ENCODE data around the gene DES.

The DES gene

GRCh38 chr2:219426068-219426443, 7.9 kb downstream of the DES start:
- no peak overlapping the region for H3K27ac ChIP-seq
- no peak overlapping the region for H3K4me3 ChIP-seq
- H3K27me3 ChIP-seq = no peaks in the 10 kb centered on the region
- no peaks in the 10 kb centered on the region for H3K9me3 ChIP-seq
- no peaks in the 10 kb centered on the region for H4K20me1 ChIP-seq
- no peak overlapping the region for H3K4me2 ChIP-seq
- no peaks in the 10 kb centered on the region for H3K36me3 ChIP-seq
- H3K9ac ChIP-seq = no peak overlapping the region
- peaks cover 2% of the 10 kb centered on the region for H3K4me1 ChIP-seq
- no peak for TF ChIP-seq Cebpa-rat (IDR thresholded peaks at IDR 0.05)

GRCh38 chr2:219426534-219427136, 8.5 kb downstream of the DES start:
- Histone ChIP-seq H4K20me1 (no peaks in the 10 kb centered on the region), H3K4me3 (no peak overlapping the region), H3K27ac (no peak overlapping the region), H3K27me3 (no peaks in the 10 kb centered on the region), H3K36me3 (no peaks in the 10 kb centered on the region), H3K9me3 (no peaks in the 10 kb centered on the region), H3K9ac (no peak overlapping the region), H3K4me1 (peaks cover 7% of the 10 kb centered on the region), H3K4me2 (no peak overlapping the region)
- no peak for TF ChIP-seq Cebpa-rat (IDR thresholded peaks at IDR 0.05)

GRCh38 chr2:219428469-219428868, 10.3 kb downstream of the DES start:
- no peaks in the 10 kb centered on the region for H4K20me1 ChIP-seq

GRCh38 chr2:219429958-219430606, 11.9 kb downstream of the DES start:
- no peak overlapping the region for H3K27ac ChIP-seq
- peaks cover 7% of the 10 kb centered on the region for H3K4me1 ChIP-seq
- no peak overlapping the region for H3K4me2 ChIP-seq
- no peak overlapping the region for H3K9ac ChIP-seq
- no peaks in the 10 kb centered on the region for H4K20me1 ChIP-seq
- no peak for TF ChIP-seq Cebpa-rat (IDR thresholded peaks at IDR 0.05)
- H3K27me3 ChIP-seq = peaks cover 17% of the 10 kb centered on the region
- H3K36me3 ChIP-seq = no peaks in the 10 kb centered on the region
- H3K9me3 ChIP-seq = no peaks in the 10 kb centered on the region
- no peak overlapping the region for H3K4me3 ChIP-seq

More at GRCh38 chr2:219428469-219428868, 10.3 kb downstream of the DES start:
- no peak overlapping the region for H3K27ac ChIP-seq
- no peak overlapping the region for H3K9ac ChIP-seq
- peaks cover 7% of the 10 kb centered on the region for H3K4me1 ChIP-seq
- H3K36me3 ChIP-seq = no peaks in the 10 kb centered on the region
- peaks cover under 1% of the 10 kb centered on the region; the same call in 1 of the 2 replicates for H3K27me3 ChIP-seq
- no peak overlapping the region for H3K4me3 ChIP-seq
- no peak for TF ChIP-seq Cebpa-rat (IDR thresholded peaks at IDR 0.05)
- no peak overlapping the region for H3K4me2 ChIP-seq
- no peaks in the 10 kb centered on the region for H3K9me3 ChIP-seq

- Histone ChIP-seq H4K20me1 (no peaks in the 10 kb centered on the region), H3K27ac (no peak overlapping the region), H3K27me3 (peaks cover 25% of the 10 kb centered on the region), H3K9ac (no peak overlapping the region), H3K4me1 (peaks cover 7% of the 10 kb centered on the region), H3K4me3 (no peak overlapping the region), H3K4me2 (no peak overlapping the region), H3K36me3 (no peaks in the 10 kb centered on the region), H3K9me3 (no peaks in the 10 kb centered on the region)
- TF ChIP-seq Cebpa-rat (IDR thresholded peaks at IDR 0.05) = no peak
These were observed 12.7 kb downstream of the DES start for GRCh38 chr2:219430633-219431615.

- no peaks in the 10 kb centered on the region for H3K9me3 ChIP-seq
- no peak overlapping the region for H3K9ac ChIP-seq
- no peaks in the 10 kb centered on the region for H4K20me1 ChIP-seq
- no peak for TF ChIP-seq Cebpa-rat (IDR thresholded peaks at IDR 0.05)
- no peak overlapping the region for H3K4me3 ChIP-seq
- no peak overlapping the region for H3K4me2 ChIP-seq
- peaks cover 32% of the 10 kb centered on the region for H3K27me3 ChIP-seq
- peaks cover 20% of the 10 kb centered on the region for H3K4me1 ChIP-seq
- H3K36me3 ChIP-seq = no peaks in the 10 kb centered on the region
- H3K27ac ChIP-seq = no peak overlapping the region
These were observed 15.7 kb downstream of the DES start for GRCh38 chr2:219433666-219434467.

- no peaks in the 10 kb centered on the region for H4K20me1 ChIP-seq
These were observed 16.2 kb downstream of the DES start for GRCh38 chr2:219434468-219434717.

GRCh38 chr2:219434718-219435525, 16.7 kb downstream of the DES start, which contains the start of gene SPEG:
Gene SPEG, plus strand, starts transcription at chr2:219434843. Its CDS starts 135 bp downstream, at chr2:219434978.
- TF ChIP-seq Cebpa-rat (IDR thresholded peaks at IDR 0.05) = no peak
- Histone ChIP-seq H3K27ac (no peak within 1 kb of the TSS), H3K9ac (no peak within 1 kb of the TSS), H3K9me3 (no peaks in the 10 kb centered on the region), H3K4me3 (no peak within 1 kb of the TSS), H3K27me3 (peaks cover 32% of the 10 kb centered on the region), H4K20me1 (no peaks in the 10 kb centered on the region), H3K36me3 (no peaks in the 10 kb centered on the region), H3K4me1 (peaks cover 20% of the 10 kb centered on the region), H3K4me2 (no peak within 1 kb of the TSS)

More at GRCh38 chr2:219434468-219434717, 16.2 kb downstream of the DES start:
- Histone ChIP-seq H3K36me3 (no peaks in the 10 kb centered on the region), H3K27me3 (peaks cover 32% of the 10 kb centered on the region), H3K4me3 (no peak overlapping the region), H3K9ac (no peak overlapping the region), H3K27ac (no peak overlapping the region), H3K9me3 (no peaks in the 10 kb centered on the region), H3K4me1 (peaks cover 20% of the 10 kb centered on the region), H3K4me2 (no peak overlapping the region)
- no peak for TF ChIP-seq Cebpa-rat (IDR thresholded peaks at IDR 0.05)

GRCh38 chr2:219435701-219436100, 17.5 kb downstream of the DES start:
- Histone ChIP-seq H3K27me3 (peaks cover 32% of the 10 kb centered on the region), H3K4me3 (no peak overlapping the region), H3K9me3 (no peaks in the 10 kb centered on the region), H3K9ac (no peak overlapping the region), H3K27ac (no peak overlapping the region), H4K20me1 (no peaks in the 10 kb centered on the region), H3K4me1 (peaks cover 20% of the 10 kb centered on the region), H3K4me2 (no peak overlapping the region), H3K36me3 (no peaks in the 10 kb centered on the region)
- TF ChIP-seq Cebpa-rat (IDR thresholded peaks at IDR 0.05) = no peak
